ENCODE data around the gene LIMK2. TPM values are rescaled to one million over a fixed set of nuclear protein-coding genes. Genes with fewer than 3 reads are reported as not detected.

The LIMK2 gene
- total and polyA plus RNA-seq, 9 of the 15 experiments (the other 6 are each of a cell fraction or from before 2014, with no cell fraction given) = 1.1 to 14.5 (median 8.5) TPM

GRCh38 chr22:31253949-31254348, 41.9 kb downstream of the LIMK2 start (continued):
- TF ChIP-seq MGA (IDR thresholded peaks at IDR 0.05) = no peak
- no peak for TF ChIP-seq ZFX (CRISPR knock-in tag; IDR thresholded peaks at IDR 0.05)
- no peak for TF ChIP-seq MECOM (CRISPR knock-in tag; IDR thresholded peaks at IDR 0.05)
- no peak for TF ChIP-seq IRF2 (CRISPR knock-in tag; IDR thresholded peaks at IDR 0.05)
- TF ChIP-seq WHSC1 (IDR thresholded peaks at IDR 0.05; ENCODE audit: low read length) = no peak

Data from K562 (cell line).